ENCODE measurements around the gene MESP2.

MESP2 gene

DNA sequence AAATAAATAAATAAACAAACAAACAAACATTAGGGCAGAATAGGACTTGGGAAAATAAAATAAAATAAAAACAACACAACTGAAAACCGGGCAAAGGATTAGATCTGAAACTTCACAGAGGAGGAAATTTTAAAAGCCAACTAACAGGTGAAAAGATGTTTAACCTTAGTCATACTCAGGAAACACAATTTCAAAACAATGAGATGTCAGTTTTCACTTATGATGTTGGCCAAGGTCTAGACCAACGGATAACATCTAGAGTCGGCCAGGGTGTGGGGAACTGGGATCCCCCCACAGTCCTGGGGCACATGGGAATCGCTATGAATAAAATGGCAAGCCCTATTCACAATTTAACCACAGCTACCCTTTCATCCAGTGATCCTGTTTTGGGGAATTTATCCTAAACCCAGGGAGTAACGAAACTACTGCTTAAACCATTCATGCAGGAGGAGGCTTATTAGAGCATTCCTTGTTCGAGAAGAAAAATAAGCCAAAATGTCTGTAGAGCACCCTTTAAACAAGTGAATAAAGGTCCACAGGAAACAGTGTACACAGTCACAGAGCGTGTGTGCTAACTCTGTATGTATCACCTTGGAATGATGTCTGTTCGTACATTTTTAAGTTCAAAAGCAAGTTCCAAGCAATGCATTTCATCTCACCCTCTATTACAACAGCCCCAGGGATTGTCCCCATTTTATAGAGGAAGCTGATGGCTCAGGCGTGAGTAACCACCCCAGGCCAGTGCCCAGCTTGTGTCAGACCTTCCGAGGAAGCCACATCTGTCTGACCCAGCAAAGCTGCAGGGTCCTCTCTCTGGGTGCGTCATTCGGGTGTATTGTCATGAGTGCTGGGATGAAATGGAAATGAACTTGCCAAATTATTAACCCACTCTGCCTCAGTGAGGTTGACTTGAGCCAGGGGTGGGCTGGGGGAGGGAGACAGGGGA, 44.8 kb downstream of the MESP2 start:
- DNase-seq, result no peak

DNA sequence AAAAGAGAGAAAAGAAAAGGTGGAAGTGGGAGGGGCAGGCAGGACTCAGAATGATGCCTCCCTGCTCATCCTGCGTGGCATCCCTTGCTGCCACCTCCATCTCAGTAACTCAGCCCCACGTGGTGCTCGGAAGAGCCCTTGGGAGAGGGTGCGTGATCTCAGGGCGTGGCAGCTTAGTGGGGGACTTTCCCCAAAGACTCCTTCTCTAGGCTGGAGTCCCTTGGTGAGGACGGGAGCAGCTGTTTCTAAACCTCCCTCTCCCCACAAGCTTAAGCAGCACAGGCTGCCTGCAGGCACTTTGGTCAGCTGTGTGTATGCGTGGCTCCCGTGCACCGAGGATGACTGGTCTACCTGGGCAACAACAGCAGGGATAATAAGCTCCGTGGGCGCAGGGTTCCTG, 45.9 kb downstream of the MESP2 start:
- DNase-seq, result no peak

DNA sequence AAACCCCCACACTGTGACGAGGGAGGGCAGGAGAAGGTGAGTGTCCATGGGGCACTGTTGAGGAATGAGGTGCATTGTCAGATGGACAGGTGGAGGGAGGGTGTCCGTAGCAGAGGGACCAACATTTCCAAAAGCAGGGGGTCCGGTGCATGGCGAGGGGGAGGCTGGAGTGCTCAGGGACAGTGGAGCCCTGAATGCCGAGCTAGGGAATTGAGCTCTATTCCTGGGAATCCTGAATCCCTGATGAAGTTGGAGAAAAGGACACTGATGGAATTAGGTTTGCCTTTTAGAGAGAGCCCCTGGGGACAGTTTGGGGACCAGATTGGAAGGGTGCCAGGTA, 46.4 kb downstream of the MESP2 start:
- no peak for DNase-seq

DNA sequence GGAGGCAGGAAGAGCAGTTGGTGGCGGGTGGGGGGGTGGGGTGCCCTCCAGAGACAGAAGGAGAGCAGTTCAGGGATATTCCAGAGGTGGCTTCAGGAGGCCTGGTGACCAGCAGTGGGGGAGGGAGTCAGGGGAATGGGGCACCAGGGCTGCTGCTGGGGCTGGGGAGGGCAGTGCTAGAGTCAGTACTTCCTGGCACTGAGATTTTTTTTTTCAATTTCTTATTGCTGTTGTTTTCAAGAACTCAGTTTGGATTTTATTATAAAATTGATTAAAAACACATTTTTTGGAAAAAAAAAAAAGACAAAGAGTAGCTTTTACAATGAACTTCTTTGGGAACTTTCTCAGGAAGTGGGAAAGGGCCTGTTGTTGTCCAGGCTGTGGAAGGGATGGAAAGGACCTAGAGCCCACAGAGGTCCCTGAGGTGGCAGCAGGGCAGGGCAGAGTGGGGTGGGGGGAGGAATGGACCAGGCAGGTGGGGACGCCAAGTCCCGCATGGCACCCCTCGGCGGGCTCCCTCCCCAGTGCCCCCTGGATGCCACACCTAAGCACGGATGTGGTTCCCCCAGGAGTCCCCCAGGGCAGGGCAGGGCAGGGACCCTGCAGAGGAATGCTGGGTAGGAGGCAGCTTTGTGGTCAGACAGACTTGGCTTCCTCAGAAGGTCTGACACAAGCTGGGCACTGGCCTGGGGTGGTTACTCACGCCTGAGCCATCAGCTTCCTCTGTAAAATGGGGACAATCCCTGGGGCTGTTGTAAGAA, 47.0 kb downstream of the MESP2 start:
- no peak for DNase-seq

DNA sequence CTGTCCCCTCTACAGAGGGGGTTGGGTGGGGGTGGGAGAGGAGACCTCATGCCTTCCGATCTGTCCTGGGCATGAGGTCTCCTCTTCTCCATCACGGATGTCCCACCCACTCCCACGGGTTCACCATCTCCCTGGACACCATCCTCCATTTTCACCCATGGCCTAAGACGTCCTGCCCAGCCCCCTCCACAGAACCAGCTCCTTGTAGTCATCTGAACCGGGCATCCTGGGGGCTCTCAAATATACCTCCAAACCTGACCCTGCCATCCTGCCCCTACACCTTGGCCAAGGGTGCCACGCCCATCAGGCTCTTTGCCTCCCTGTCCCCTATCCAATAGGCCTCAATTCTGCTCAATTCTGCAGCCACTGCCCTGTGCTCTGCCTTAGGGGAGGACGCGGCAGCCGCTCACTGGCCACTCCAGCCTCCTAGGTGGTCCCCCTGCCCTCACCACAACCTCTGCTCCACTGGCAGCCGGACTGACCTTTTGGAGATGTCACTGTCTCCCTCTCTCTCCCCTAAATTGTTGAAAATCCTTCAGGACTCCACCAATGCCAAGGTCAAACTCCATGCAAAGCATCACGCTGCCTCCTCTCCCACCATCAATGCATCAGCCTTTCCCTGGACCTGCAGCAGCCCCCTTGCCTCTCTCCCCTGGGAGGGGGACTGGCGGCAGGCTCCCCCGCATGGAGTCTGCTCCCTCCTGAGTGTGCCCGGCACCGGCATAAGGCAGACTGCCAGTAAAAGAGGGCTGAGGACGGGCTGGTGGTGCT, 47.9 kb downstream of the MESP2 start:
- no peak for DNase-seq

DNA sequence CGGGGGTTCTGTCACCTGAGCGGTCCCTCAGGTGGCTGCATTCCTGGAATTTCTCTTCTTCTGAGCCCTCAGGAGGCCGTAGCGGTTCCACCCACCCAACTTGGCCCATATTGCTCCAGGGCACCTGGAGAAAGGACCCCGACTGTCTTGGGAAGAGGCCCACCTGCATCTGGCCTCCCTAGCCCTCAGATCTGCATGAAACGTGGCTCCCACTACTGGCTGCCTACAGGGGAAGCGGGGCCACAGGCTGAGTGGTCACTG, 48.4 kb downstream of the MESP2 start:
- DNase-seq, result no peak

DNA sequence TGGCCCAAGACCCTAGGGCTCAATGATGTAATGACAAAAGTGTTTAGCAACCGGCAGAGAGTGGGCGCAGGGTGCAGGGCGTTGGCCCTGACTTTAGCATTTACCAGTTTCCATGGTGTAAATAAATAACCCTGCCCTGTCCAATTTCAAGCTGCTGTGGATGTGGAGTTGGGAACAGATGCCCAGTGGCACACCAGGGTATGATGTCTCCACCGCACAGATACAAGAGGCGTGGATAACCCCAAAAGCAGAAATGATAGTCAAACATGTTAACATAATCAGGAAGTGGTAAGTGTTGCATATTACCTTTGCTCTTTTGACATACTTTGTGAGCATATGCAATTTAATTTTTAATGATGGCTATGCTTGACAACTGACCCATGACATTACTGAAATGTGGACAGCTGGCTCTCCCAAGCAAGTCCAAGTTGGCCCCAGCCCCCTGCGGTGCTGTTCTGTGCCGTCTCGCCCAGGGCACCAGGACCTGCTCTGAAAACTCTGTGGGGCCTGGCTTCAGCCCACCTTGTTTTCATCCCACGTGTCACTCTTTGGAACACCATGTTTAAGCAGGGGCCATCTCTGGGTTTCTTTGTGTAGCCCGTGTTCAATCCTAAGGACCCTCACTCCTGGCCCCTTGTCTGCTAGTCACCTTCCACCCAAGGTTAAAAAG, 49.3 kb downstream of the MESP2 start:
- no peak for DNase-seq

DNA sequence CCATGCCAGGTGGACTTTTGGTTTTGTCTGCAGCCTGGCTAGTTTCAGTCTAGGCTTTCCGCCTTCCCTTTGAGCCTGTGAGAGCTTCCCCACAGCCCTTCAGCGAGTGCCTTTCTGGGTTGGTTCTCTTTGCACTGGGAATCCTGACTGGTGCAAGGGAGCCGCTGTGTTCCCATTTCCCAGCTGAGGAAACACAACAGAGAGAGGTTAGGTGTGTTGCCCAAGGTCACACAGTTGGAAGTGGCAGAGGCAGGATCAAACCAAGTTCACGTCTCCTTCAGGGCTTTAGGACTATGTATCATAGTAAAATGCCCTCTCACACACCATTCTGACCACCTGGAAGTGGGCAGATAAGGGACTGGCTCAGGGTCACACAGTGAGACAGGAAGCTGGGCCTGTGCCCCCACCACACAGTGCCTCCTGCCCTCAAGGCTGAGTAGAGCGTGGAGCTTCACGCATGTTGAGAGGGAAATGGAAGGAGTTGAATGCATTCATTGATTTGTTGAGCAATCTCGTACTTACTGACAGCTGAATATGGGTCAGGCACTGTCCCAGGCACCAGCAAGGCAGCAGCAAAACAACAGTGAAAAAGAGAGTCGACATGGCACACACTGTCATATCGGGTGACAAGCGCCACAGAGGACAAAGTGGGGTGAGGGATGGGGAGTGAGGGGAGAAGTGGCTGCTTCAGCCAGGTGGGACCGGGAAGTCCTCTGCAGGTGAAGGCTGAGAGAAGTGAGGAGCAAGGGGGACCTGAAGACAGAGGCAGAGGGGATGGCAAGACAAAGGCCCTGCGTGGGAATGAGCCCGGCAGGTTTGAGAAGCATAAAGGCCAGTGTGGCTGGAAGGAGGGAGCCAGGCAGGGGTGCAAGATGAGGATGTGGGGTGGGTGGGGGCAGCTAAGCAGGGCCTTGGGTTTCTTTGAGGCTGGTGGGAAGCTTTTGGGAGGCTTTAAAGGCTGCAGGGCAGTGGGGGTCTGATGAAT, 50.8 kb downstream of the MESP2 start:
- DNase-seq, result no peak

DNA sequence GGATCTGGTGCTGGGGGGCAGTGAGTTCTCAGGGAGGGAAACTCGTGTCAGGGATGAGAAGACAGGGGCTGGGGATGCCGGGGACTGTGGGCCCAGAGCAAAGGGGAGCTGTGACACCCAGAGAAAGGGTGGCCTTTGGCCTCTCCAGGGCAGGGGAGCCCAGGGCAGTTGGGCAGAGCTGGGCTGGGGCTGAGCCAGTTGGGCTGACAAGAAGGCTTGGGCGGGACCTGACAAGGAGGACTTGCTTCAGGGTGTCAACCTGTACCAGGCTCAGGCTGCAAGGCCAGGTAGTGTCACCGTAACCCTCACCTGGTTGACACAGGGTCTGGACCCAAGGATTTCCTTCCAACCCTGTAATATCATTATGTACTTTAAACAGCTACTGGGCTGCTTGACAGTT, 51.7 kb downstream of the MESP2 start:
- no peak for DNase-seq

Data from CD4-positive, alpha-beta T cell treated with Interleukin-6 for 4 hours (primary cell).